IMR-90 (cell line): ENCODE data around the gene EEIG2.

Source experiments
- MAFK ChIP-seq: IDR thresholded peaks from 2 replicates; pipeline ENCODE4 v1.6.1; 2012; ENCODE audit warnings: low read depth, low read length, improper control_type of control experiment
- MAZ ChIP-seq: IDR thresholded peaks from 2 replicates; pipeline ENCODE4 v1.6.1; 2012; ENCODE audit warnings: low read depth, mild to moderate bottlenecking, low read length, improper control_type of control experiment, moderate library complexity, borderline replicate concordance
- TF ChIP-seq, protein P1 (sequence below): conservative IDR thresholded peaks from 2 replicates; pipeline ENCODE4 v1.5.1; 2012; ENCODE audit warnings: mild to moderate bottlenecking, low read depth, low read length, improper control_type of control experiment

DNA sequence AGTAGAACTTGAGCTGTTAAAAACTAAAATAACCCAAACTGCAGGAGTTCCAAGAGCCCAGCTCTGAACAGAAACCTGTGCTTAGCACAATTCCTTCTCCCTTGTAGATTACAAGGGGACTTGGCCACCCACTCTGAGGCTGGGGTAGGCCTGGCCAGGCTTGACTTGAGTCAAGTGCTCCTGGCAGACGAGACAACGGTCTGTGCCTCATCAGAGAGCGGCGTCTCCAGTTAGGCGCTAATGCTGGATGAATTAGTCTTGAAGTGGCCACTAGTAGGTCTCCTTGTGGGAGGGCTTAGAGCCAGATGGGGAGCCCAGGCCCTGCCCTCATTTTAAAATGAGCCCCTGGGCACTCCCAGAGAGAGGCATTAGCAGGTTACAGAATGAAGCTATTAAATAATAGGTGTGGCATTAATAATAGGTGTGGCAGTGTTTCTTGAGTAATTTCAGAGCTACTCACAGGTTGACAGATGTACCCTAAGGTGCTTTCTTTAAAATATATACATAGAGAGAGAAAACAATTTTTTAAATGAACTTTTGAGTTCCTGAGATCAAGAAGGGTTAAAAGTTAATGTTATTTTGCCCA is 1.1 kb downstream of the EEIG2 start:
- TF ChIP-seq, protein P1, sequence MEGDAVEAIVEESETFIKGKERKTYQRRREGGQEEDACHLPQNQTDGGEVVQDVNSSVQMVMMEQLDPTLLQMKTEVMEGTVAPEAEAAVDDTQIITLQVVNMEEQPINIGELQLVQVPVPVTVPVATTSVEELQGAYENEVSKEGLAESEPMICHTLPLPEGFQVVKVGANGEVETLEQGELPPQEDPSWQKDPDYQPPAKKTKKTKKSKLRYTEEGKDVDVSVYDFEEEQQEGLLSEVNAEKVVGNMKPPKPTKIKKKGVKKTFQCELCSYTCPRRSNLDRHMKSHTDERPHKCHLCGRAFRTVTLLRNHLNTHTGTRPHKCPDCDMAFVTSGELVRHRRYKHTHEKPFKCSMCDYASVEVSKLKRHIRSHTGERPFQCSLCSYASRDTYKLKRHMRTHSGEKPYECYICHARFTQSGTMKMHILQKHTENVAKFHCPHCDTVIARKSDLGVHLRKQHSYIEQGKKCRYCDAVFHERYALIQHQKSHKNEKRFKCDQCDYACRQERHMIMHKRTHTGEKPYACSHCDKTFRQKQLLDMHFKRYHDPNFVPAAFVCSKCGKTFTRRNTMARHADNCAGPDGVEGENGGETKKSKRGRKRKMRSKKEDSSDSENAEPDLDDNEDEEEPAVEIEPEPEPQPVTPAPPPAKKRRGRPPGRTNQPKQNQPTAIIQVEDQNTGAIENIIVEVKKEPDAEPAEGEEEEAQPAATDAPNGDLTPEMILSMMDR, result no peak
- TF ChIP-seq MAFK (no peak), MAZ (no peak)
